Panc1 (cell line): Measurements from ENCODE around the gene NEK4. TPM values are rescaled to one million over a fixed set of nuclear protein-coding genes. Genes with fewer than 3 reads are reported as not detected.

Experiments
- ATAC-seq: fragments of 200-7000 bp; cut with Tn5 transposase; 2 replicates; pipeline ENCODE4 v1.9.1; 2020; ENCODE audit warnings: mild to moderate bottlenecking, moderate library complexity
- BruUV-seq: library from RNA; stranded (reverse); fragments of 400-500 nt; replicated peaks from 2 replicates; lab custom pipeline; 2021; lab: Mats Ljungman, UMichigan
- CTCF ChIA-PET: fragments of 300-600 bp; sonication (Branson Sonifier 250); formaldehyde crosslinking; loops from one replicate; lab custom pipeline; 2022; ENCODE audit warnings: antibody characterized with exemption; lab: Charles Lee
- POLR2A ChIA-PET: fragments of 300-600 bp; sonication (Branson Sonifier 250); formaldehyde crosslinking; loops from one replicate; lab custom pipeline; 2022; ENCODE audit warnings: antibody characterized with exemption; lab: Charles Lee
- DNase-seq: peaks from one replicate; pipeline ENCODE4 v3.0.0-alpha.2; 2010; ENCODE audit warnings: low read depth, low spot score
- H3K27ac ChIP-seq: 2 replicates; pipeline ENCODE4 v1.5.1; 2011; ENCODE audit warnings: mild to moderate bottlenecking, low read length, inconsistent platforms
- H3K27me3 ChIP-seq: fragments of 200-500 bp; sonication (Bioruptor generic); 2 replicates; pipeline ENCODE4 v1.6.0; 2014; ENCODE audit warnings: low read length, inconsistent platforms; ENCODE audit not compliant: control insufficient read depth, insufficient read depth
- H3K36me3 ChIP-seq: fragments of 200-500 bp; sonication (Bioruptor generic); 2 replicates; pipeline ENCODE4 v1.5.1; 2014; ENCODE audit warnings: inconsistent platforms, mild to moderate bottlenecking, low read length, moderate library complexity; ENCODE audit not compliant: control insufficient read depth, insufficient read depth
- H3K4me1 ChIP-seq: 2 replicates; pipeline ENCODE4 v1.5.1; 2011; ENCODE audit warnings: inconsistent platforms, mild to moderate bottlenecking, low read length, moderate library complexity; ENCODE audit not compliant: control insufficient read depth, insufficient read depth
- H3K4me3 ChIP-seq, 2 experiments: 2 replicates each; pipeline ENCODE4 v1.5.1; 2011 to 2012; ENCODE audit warnings: low read depth in 2 of 2, low read length in 2 of 2, mild to moderate bottlenecking in 2 of 2, inconsistent platforms in 1 of 2, moderate library complexity in 1 of 2
- H3K9me3 ChIP-seq: fragments of 200-500 bp; sonication (Bioruptor generic); 2 replicates; pipeline ENCODE4 v1.5.1; 2014; ENCODE audit warnings: low read depth, mild to moderate bottlenecking, inconsistent platforms, low read length, moderate library complexity; ENCODE audit not compliant: control insufficient read depth, insufficient read depth
- POLR2AphosphoS5 ChIP-seq: IDR thresholded peaks from 2 replicates; pipeline ENCODE4 v1.6.1; 2012; ENCODE audit warnings: mild to moderate bottlenecking, low read depth, low read length, moderate library complexity
- SIN3A ChIP-seq: IDR thresholded peaks from 2 replicates; pipeline ENCODE4 v1.6.1; 2012; ENCODE audit warnings: low read depth, mild to moderate bottlenecking, low read length, moderate library complexity, borderline replicate concordance; ENCODE audit not compliant: insufficient read depth
- TCF7L2 ChIP-seq: IDR thresholded peaks from 2 replicates; pipeline ENCODE4 v1.6.1; 2011; ENCODE audit warnings: mild to moderate bottlenecking, low read depth, low read length, inconsistent platforms
- in situ Hi-C: cut with HindIII; loops from 2 replicates; pipeline ENCODE4 v1.10.0; 2016; ENCODE audit warnings: low sequenced_read_pairs, low pct_unique_long_range_greater_than_20kb
- intact Hi-C: fragments of 100-400 bp; cut with micrococcal nuclease; formaldehyde crosslinking; loops from one replicate; pipeline ENCODE4 v1.10.0; 2022; ENCODE audit not compliant: unreplicated experiment
- total RNA-seq: library from RNA; stranded (reverse); gene quantifications from one replicate; pipeline ENCODE4 v1.2.1, GENCODE V29; 2021; ENCODE audit not compliant: unreplicated experiment
- TF ChIP-seq, protein P1 (sequence below): fragments of 450-650 bp; IDR thresholded peaks from 2 replicates; pipeline ENCODE4 v1.5.1; 2017; ENCODE audit warnings: mild to moderate bottlenecking
- TF ChIP-seq, protein P2 (sequence below), 2 experiments: IDR thresholded peaks; 2 replicates each; pipeline ENCODE4 v1.6.1; 2011 to 2012; ENCODE audit warnings: low read depth in 2 of 2, control low read depth in 1 of 2, low read length in 1 of 2, mild to moderate bottlenecking in 1 of 2, moderate library complexity in 1 of 2; ENCODE audit not compliant: insufficient read depth in 1 of 2

Gene NEK4
- total RNA-seq, 1 experiment from 2014 or later: 22.9 TPM

DNA sequence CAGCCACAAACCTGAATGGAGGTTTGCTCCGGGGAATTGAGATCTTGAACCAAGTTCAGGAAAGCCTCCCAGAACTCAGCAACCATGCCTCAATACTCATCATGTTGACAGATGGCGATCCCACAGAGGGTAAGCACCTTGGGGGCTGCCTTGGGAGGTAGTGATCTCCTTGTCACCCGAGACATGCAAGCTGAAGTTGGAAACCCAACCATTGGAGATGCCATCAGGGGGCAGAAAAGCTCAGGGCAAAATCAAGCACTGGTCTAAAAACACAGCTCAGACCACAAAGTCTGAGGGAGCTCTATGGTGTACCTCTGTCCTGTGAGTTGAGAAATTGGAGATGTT, 12.4 kb upstream of the NEK4 start:
- H3K9me3 ChIP-seq: no peaks in the 10 kb centered on the region
- no TSS peak for BruUV-seq
- H3K27ac ChIP-seq: no peak overlapping the region
- in situ Hi-C loops (no loop called here), intact Hi-C loops (no loop called here)
- no peak overlapping the region for H3K4me3 ChIP-seq
- TF ChIP-seq, protein P1, sequence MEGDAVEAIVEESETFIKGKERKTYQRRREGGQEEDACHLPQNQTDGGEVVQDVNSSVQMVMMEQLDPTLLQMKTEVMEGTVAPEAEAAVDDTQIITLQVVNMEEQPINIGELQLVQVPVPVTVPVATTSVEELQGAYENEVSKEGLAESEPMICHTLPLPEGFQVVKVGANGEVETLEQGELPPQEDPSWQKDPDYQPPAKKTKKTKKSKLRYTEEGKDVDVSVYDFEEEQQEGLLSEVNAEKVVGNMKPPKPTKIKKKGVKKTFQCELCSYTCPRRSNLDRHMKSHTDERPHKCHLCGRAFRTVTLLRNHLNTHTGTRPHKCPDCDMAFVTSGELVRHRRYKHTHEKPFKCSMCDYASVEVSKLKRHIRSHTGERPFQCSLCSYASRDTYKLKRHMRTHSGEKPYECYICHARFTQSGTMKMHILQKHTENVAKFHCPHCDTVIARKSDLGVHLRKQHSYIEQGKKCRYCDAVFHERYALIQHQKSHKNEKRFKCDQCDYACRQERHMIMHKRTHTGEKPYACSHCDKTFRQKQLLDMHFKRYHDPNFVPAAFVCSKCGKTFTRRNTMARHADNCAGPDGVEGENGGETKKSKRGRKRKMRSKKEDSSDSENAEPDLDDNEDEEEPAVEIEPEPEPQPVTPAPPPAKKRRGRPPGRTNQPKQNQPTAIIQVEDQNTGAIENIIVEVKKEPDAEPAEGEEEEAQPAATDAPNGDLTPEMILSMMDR: no peak
- TF ChIP-seq TCF7L2 (no peak), SIN3A (no peak), POLR2AphosphoS5 (no peak)
- TF ChIP-seq, protein P2, sequence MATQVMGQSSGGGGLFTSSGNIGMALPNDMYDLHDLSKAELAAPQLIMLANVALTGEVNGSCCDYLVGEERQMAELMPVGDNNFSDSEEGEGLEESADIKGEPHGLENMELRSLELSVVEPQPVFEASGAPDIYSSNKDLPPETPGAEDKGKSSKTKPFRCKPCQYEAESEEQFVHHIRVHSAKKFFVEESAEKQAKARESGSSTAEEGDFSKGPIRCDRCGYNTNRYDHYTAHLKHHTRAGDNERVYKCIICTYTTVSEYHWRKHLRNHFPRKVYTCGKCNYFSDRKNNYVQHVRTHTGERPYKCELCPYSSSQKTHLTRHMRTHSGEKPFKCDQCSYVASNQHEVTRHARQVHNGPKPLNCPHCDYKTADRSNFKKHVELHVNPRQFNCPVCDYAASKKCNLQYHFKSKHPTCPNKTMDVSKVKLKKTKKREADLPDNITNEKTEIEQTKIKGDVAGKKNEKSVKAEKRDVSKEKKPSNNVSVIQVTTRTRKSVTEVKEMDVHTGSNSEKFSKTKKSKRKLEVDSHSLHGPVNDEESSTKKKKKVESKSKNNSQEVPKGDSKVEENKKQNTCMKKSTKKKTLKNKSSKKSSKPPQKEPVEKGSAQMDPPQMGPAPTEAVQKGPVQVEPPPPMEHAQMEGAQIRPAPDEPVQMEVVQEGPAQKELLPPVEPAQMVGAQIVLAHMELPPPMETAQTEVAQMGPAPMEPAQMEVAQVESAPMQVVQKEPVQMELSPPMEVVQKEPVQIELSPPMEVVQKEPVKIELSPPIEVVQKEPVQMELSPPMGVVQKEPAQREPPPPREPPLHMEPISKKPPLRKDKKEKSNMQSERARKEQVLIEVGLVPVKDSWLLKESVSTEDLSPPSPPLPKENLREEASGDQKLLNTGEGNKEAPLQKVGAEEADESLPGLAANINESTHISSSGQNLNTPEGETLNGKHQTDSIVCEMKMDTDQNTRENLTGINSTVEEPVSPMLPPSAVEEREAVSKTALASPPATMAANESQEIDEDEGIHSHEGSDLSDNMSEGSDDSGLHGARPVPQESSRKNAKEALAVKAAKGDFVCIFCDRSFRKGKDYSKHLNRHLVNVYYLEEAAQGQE (IDR thresholded peaks at IDR 0.05; ENCODE audit: insufficient read depth in 1 of 2, low read depth in 2 of 2, low read length in 1 of 2): no peak
- H3K36me3 ChIP-seq: no peaks in the 10 kb centered on the region
- ATAC-seq (no peak), DNase-seq (no peak)
- POLR2A ChIA-PET: no interaction called here
- no peaks in the 10 kb centered on the region for H3K4me1 ChIP-seq
- no peaks in the 10 kb centered on the region; the same call in 1 of the 2 replicates for H3K27me3 ChIP-seq
- CTCF ChIA-PET: no interaction called here

DNA sequence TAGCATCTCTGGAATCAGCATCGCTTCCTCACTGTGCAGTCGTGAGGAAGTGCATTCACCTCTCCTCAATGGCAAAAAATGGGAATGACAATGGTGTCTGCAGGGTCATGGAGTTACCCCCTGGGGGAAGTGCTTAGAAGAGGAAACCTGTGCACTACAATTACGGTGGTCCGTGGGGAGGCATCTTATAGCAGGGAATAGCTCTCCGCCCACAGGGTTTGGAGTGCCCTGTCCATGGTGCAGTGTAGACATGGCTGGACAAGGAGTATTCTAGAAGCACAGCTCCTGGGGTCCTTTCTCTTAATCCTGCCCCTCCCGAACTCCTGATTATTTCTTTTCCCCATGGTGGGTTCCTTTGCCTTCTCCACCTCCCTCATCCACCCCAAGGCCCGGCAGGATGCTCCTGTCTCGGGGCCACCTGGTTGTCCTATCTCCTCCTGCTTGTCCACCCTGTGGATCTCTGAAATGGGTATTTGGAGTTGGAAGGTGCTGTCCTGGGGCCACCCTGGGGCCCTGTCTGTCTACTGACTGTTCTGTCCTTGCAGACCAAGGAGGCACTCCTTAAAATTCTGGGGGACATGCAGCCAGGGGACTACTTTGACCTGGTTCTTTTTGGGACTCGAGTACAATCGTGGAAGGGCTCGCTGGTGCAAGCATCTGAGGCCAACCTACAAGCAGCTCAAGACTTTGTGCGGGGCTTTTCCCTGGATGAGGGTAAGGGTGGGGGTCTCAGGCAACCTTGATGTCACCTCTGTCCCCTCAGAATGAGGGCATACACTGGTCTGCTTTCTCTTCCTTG, 11.9 kb upstream of the NEK4 start:
- intact Hi-C loops (no loop called here), in situ Hi-C loops (no loop called here)
- H3K27me3 ChIP-seq: no peaks in the 10 kb centered on the region; the same call in 1 of the 2 replicates
- TF ChIP-seq SIN3A (no peak), POLR2AphosphoS5 (no peak), TCF7L2 (no peak)
- TF ChIP-seq, protein P1: no peak
- TF ChIP-seq, protein P2 (IDR thresholded peaks at IDR 0.05; ENCODE audit: insufficient read depth in 1 of 2, low read depth in 2 of 2, low read length in 1 of 2): no peak
- no TSS peak for BruUV-seq
- CTCF ChIA-PET: no interaction called here
- POLR2A ChIA-PET: interaction anchor here (0.7 kb wide), 1 partner anchor 77 kb away, joined by 3 read pairs; the partner anchor contains the start of genes GLT8D1 and SPCS1
- H3K36me3 ChIP-seq: no peaks in the 10 kb centered on the region
- ATAC-seq (no peak), DNase-seq (no peak)
- H3K27ac ChIP-seq: no peak overlapping the region
- no peaks in the 10 kb centered on the region for H3K9me3 ChIP-seq
- H3K4me1 ChIP-seq: no peaks in the 10 kb centered on the region
- no peak overlapping the region for H3K4me3 ChIP-seq
